HG02588 (cell line): Measurements from ENCODE around the gene WIPF1.

Experiments used
- ATAC-seq: cut with Tn5 transposase; IDR thresholded peaks from one replicate; pipeline ENCODE4 v1.9.1; 2021; ENCODE audit warnings: mild to moderate bottlenecking, moderate library complexity; ENCODE audit not compliant: unreplicated experiment

Gene WIPF1

GRCh38 chr2:174597345-174598047 lies at the start of gene WIPF1:
TSS of gene WIPF1 (minus strand) at chr2:174597804. CDS start at chr2:174585573, 12,231 bp downstream.
- ATAC-seq = peak; percentile 48

- ATAC-seq = no peak
Observed at GRCh38 chr2:174645296-174645695, 47.7 kb upstream of the WIPF1 start.

- ATAC-seq = no peak
Observed at GRCh38 chr2:174644406-174644805, 46.8 kb upstream of the WIPF1 start.

GRCh38 chr2:174643356-174643755 lies 45.8 kb upstream of the WIPF1 start:
- ATAC-seq = no peak

- ATAC-seq = no peak
Observed at GRCh38 chr2:174641168-174641567, 43.6 kb upstream of the WIPF1 start.

DNA sequence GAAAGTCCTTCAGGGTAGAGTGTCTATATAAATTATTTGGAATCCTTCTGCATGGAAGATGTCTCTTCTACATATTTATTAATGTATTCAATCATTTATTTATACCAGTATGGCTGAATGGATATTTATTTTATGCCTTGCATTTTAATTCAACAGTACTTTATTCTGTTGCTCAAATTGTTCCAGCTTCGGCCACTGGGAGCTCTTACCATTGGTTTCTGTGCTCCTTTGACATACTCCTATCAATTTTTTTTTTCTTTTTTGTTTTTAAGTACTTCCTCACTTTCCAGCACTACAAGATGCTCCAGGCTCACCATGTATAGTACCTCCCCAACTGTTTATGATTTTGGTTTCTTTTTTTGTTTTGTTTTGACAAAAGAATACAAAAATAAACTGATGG lies 39.4 kb upstream of the WIPF1 start:
- no peak for ATAC-seq

DNA sequence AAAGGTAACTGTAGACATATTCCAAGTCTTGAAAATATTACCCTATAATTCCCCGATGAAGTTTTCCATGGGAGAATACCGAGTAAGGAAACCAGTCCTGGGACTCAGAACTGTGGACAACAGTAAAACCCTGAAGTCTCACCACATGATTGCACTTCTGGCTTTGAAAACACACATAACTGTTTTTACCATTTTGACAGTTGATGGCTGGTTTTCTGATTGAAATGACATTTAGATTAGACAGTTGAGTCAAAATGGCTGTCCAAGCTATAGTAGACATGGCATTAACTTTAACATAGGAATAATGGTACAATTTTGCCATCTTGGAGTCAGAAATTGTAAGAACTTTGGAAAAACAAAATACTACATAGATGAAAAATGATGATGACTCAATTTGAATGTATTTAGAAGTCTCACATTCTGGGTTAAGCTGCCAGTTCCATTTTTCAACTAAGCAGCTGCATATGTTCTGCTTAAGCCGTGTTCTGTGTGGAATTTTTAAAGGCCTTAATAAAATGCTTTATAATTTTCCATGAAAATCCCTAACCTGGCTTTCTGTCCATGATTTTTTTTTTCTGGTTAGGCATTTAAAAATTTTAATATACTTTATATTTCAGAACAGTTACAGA lies 38.3 kb upstream of the WIPF1 start:
- no peak for ATAC-seq

GRCh38 chr2:174635015-174635593 lies 37.5 kb upstream of the WIPF1 start:
- ATAC-seq = no peak

DNA sequence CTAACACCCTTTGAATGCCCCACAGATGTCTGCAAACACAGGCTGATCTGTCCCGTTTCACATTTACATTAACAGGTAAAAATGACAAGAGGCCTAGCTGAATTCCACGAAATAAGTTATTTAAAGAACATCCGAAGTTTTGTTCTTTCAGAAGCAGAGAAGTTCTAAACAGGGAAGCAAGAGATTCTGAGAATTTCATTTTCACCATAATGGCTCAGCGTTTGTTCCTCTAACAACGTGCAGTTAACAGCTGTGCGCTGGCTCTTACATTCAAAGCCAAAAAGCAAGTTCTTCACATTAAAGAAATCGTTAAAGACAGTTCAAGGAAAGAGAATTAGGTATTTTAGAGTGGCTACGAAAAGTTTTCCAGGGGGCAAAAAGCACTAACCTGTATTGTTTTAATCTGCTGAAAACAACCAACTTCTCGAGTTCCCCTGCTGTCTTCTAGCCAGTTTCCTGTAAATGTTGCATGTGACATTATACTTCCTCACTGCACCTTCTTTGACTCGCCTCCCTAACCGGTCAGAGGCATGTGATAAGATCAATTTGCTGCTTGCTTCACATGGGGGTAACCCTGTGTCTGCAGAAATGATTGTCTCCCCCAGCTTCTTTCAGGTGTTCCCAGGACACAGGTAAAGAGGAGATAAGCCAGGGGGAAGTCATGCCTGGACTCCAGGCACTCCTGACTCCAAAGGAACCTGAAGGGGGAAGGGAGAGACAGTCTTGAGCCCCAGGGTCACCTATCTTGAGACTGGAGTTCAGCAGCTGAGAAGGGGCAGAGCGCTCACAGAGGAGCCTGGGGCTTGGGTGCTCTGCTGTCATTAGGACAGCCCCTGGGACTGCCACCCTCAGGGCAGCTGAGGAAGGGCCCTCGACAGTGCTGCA lies 36.8 kb upstream of the WIPF1 start:
- peak; percentile 63 for ATAC-seq

GRCh38 chr2:174633623-174633930 lies 36.0 kb upstream of the WIPF1 start:
- ATAC-seq = no peak

GRCh38 chr2:174632841-174633622 lies 35.4 kb upstream of the WIPF1 start:
- ATAC-seq = no peak

GRCh38 chr2:174631009-174631981 lies 33.7 kb upstream of the WIPF1 start:
- no peak for ATAC-seq

- ATAC-seq = no peak
Observed at GRCh38 chr2:174630107-174630506, 32.5 kb upstream of the WIPF1 start.

GRCh38 chr2:174629506-174629905 lies 31.9 kb upstream of the WIPF1 start:
- ATAC-seq = no peak

GRCh38 chr2:174628528-174629169 lies 31.0 kb upstream of the WIPF1 start:
- ATAC-seq = no peak

DNA sequence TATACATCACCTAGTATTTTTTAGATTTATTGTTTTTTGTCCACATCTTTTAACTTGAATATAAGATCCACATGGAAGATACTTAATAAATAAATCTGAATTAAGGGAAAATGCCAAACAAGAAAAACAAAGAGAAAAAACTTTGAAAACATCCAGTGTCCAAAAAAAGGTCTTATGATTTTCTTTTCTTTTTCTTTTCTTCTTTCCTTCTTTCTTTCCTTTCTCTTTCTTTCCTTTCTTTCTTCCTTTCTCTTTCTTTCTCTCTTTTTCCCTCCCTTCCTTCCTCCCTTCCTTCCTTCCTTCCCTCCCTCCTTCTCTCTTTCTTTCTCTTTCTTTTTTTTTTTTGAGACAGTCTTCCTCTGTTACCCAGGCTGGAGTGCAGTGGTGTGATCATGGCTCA lies 29.6 kb upstream of the WIPF1 start:
- ATAC-seq = no peak

- ATAC-seq = no peak
Observed at GRCh38 chr2:174624895-174625430, 27.4 kb upstream of the WIPF1 start.

DNA sequence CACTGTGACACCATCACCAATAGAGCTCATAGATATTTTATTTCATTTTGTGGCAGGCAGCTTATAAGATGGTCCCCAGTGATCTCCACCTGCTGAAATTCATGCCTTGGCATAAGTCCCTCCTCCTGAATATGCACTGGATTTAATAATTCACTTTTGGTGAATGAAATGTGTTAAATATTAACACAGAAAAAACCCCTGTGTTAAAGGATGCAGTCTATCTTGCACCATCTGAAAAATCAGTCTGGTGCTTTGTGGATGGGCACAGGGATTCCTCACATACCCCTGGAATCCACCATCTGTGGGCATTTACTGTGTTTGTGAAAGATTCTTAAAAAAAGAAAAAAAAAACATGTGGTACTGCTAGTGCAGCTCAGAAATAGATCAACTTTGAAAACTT lies 26.1 kb upstream of the WIPF1 start:
- no peak for ATAC-seq

GRCh38 chr2:174623106-174623637 lies 25.6 kb upstream of the WIPF1 start:
- no peak for ATAC-seq
